Endothelial cell of hepatic sinusoid (primary cell): ENCODE measurements around the gene DNTT.
"Not testable (repeated sequence)": the region's sequence is repeated elsewhere in the genome, so short reads cannot be mapped to it uniquely, and the experiment has no call there.

ENCODE experiments used
- in situ Hi-C: cut with HindIII; loops from 2 replicates; pipeline ENCODE4 v1.10.0; 2017; ENCODE audit warnings: low sequenced_read_pairs

DNTT gene

GRCh38 chr10:96306516-96306915, 2.3 kb downstream of the DNTT start:
- in situ Hi-C loops = no loop called here

- in situ Hi-C loops = not testable (repeated sequence)
Observed at GRCh38 chr10:96308854-96309253, 4.6 kb downstream of the DNTT start.

GRCh38 chr10:96309628-96310320, 5.5 kb downstream of the DNTT start:
- in situ Hi-C loops = no loop called here

- in situ Hi-C loops = no loop called here
Observed at GRCh38 chr10:96310321-96310669, 6.1 kb downstream of the DNTT start.

GRCh38 chr10:96311180-96311715, 7.0 kb downstream of the DNTT start:
- in situ Hi-C loops = no loop called here

GRCh38 chr10:96313344-96313743, 9.1 kb downstream of the DNTT start:
- in situ Hi-C loops = no loop called here

GRCh38 chr10:96317067-96317833, 13.0 kb downstream of the DNTT start:
- in situ Hi-C loops = no loop called here

- in situ Hi-C loops = no loop called here
Observed at GRCh38 chr10:96319754-96320474, 15.7 kb downstream of the DNTT start.

GRCh38 chr10:96321822-96322221, 17.6 kb downstream of the DNTT start:
- in situ Hi-C loops = no loop called here

- in situ Hi-C loops = no loop called here
Observed at GRCh38 chr10:96322275-96322674, 18.0 kb downstream of the DNTT start.

GRCh38 chr10:96324447-96324846, 20.2 kb downstream of the DNTT start:
- in situ Hi-C loops = no loop called here

- in situ Hi-C loops = no loop called here
Observed at GRCh38 chr10:96325719-96326373, 21.6 kb downstream of the DNTT start.

GRCh38 chr10:96327462-96327861, 23.2 kb downstream of the DNTT start:
- in situ Hi-C loops = no loop called here

- in situ Hi-C loops = no loop called here
Observed at GRCh38 chr10:96333101-96333500, 28.9 kb downstream of the DNTT start.

GRCh38 chr10:96334616-96335526, 30.6 kb downstream of the DNTT start:
- in situ Hi-C loops = no loop called here

GRCh38 chr10:96337106-96337505, 32.9 kb downstream of the DNTT start:
- in situ Hi-C loops = no loop called here

GRCh38 chr10:96338279-96338925, 34.2 kb downstream of the DNTT start:
- in situ Hi-C loops = no loop called here

- in situ Hi-C loops = no loop called here
Observed at GRCh38 chr10:96339383-96339782, 35.1 kb downstream of the DNTT start.
